HG03520 (cell line): Measurements from ENCODE around the gene SFMBT2.

ENCODE experiments used
- ATAC-seq: cut with Tn5 transposase; IDR thresholded peaks from one replicate; pipeline ENCODE4 v1.9.1; 2021; ENCODE audit warnings: mild to moderate bottlenecking, moderate library complexity; ENCODE audit not compliant: unreplicated experiment

Gene SFMBT2

GRCh38 chr10:7410862-7411670, at the start of gene SFMBT2:
Gene SFMBT2 (minus strand): TSS chr10:7411034. CDS start chr10:7381898, 29,136 bp downstream.
- peak; percentile 29 for ATAC-seq

DNA sequence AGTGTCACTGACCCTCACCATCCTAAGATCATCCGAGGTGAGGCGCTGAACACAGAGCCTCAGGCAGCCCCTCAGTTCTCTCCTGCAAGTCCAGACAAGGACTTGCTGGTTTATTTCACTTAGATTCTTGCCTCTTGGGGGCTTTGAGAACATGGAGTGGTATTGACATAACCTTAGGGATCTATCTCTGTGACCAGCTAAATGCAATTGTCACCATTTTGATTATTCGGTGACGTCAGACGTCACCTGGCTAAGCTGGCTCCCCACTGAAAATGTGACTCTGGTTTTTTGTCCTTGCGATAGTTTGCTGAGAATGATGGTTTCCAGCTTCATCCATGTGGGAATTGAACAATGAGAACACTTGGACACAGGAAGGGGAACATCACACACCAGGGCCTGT, 49.2 kb upstream of the SFMBT2 start:
- ATAC-seq: no peak

GRCh38 chr10:7458556-7458955, 47.7 kb upstream of the SFMBT2 start:
- ATAC-seq: no peak

GRCh38 chr10:7457478-7458316, 46.9 kb upstream of the SFMBT2 start:
- ATAC-seq: peak; percentile 73

GRCh38 chr10:7449063-7449695, 38.3 kb upstream of the SFMBT2 start:
- ATAC-seq: no peak

DNA sequence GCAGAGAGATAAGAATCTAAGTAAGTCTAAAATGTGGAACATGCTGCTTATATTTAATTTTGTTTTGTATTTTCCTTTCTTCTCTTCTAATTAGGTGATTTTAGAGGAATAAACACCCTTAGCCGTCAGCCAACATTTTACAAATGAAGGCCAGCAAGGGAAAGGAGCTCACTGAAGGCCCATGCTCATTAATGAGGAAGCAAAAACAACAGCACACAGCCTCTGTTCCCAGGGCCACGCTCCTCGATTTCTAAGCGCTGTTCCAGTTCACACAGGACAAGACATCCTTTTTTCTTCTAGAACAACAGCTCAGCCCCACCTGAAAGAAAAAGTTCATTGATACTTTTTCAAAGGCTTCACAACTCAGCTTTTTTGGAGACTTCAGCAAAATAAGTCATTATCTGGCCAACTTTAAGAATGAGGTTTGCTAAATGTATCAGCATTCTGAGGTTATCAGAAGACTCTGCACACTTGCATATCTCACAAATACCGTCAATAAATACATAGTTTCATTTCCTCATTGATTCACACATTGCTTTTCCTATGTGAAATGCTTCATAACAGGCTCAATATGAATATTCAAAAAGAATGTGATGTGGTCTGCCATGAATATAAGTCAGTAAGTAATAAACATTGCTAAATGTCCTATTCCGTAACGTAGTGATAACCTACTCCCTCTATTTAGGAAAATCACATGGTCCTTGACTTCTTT, 34.8 kb upstream of the SFMBT2 start:
- peak; percentile 70 for ATAC-seq

GRCh38 chr10:7444551-7445121, 33.8 kb upstream of the SFMBT2 start:
- no peak for ATAC-seq

DNA sequence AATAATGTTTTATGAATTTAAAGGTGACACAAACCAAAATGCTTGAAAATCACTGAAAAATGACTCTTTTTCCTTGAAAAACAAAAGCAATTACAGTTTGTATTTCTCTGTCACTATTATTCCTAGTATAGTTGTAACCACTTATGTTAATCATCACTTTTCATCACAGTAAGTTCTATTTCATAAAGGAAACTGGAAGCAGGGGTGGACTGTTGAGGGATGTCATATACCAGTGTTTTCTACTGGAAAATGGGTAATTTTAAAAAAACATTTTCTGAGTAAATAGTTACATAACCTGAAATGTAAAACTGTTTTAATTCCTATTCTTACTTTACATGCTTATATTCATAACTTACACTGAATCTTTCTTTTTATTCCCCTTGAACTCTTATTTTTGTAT, 32.2 kb upstream of the SFMBT2 start:
- no peak for ATAC-seq

DNA sequence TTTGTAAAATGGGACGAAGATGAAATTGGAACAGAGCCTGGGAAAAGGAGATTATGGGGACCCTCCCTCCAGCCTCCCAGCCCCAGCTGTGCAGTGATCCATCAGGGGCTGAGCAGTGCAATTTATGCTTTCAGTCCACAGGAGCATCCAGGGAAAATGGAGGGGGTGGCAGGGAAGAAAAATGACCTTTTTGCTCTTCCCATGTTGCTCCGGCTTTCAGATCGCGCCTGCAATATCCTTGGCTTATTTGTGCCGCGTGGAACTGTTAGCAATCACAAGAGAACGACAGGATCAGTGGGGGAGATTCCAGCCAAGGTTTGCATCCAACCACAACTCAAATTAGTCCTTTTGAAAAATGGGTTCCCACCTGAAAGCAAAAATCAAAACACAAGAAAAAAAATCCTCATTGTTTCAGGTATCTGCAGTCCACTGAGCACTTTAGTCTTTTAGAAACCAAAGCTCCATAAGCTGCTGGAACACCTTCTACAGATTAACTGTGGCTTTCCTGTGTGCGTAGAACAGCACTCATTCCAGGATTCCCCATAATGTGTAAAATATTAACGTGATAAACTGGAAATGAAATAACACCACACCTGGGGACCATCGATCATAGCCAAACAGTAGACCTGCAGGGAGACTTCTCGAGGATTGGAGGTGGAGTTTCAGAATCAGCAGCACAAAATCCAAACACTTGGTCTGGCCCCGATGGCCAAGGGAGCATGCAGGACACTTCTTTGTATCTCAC, 30.7 kb upstream of the SFMBT2 start:
- no peak for ATAC-seq

DNA sequence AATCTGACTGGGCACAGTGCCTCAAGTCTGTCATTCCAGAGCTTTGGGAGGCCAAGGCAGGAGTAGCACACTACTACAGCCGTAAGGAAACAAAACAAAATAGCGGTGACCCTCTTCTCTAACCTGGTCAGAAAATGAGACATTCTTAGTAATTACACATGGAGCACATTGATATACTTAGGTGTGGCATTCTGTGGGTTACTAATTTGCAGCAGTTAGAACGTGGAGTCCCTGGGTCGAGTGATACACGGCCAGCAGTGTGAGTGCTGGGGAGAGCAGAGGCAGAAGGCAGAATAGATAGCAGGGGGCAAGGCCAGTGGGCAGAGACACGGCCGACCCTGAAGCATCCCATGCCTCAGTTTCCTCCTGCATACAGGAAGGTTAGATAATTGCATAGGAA, 28.9 kb upstream of the SFMBT2 start:
- no peak for ATAC-seq

DNA sequence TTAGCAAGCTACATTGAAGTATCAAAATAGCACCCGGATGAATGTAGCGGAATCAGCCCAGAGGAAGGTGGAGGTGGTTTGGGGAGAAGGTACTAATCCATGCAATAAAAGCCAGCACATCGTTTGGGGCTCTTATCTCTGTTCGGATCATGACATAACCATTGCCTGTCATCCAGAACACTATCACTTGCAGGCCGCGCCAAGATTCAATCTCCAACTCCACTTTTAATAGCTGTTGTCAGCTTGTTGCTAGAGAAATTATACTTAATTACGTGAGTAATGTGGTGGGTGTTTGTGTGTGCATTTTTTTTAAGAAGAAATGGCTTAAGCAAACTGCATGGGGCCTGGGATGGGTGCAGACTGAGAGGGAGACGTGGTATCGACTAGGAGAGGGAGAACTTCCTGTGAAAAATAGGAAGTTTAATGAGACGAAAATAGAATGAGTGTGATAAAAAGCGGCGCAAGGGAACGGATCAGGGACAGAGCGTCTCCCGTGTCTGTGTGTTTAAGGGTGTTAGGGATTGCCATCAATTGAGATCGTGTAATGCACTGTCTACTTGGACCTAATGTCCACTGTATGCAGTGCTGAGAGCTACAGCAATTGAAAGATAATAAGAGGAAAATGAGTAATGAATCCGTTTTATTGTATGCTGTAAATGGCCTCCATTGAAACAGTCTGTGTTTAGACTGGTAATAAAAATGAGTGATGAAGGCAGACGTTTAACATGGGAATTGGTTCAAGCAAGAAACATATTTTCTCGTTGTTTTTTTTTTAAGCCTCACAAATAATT, 27.6 kb upstream of the SFMBT2 start:
- ATAC-seq: no peak

- ATAC-seq: no peak
Measured at GRCh38 chr10:7436490-7437100, 25.8 kb upstream of the SFMBT2 start.

DNA sequence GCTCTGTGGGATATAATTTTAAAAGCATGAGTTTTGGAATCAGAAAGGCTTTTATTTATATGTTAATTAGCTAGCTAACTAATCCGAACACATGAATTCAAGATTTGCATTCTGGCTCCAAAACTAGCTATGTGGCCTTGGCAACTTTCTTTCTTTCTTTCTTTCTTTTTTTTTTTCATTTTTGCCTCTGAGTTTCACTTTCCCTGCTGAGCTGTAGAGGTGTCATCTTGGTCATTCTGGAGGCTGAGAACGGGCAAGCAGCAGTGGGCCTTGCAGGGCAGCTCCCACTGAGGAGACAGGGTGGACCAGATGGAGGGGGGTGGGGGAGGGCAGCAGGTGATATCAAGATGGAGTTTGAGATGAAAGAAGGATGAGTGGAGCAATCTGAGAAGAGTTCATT, 24.8 kb upstream of the SFMBT2 start:
- peak; percentile 51 for ATAC-seq

GRCh38 chr10:7434378-7434777, 23.5 kb upstream of the SFMBT2 start:
- no peak for ATAC-seq

- ATAC-seq: no peak
Measured at GRCh38 chr10:7433861-7434260, 23.0 kb upstream of the SFMBT2 start.

- ATAC-seq: no peak
Measured at GRCh38 chr10:7432884-7433726, 22.3 kb upstream of the SFMBT2 start.

DNA sequence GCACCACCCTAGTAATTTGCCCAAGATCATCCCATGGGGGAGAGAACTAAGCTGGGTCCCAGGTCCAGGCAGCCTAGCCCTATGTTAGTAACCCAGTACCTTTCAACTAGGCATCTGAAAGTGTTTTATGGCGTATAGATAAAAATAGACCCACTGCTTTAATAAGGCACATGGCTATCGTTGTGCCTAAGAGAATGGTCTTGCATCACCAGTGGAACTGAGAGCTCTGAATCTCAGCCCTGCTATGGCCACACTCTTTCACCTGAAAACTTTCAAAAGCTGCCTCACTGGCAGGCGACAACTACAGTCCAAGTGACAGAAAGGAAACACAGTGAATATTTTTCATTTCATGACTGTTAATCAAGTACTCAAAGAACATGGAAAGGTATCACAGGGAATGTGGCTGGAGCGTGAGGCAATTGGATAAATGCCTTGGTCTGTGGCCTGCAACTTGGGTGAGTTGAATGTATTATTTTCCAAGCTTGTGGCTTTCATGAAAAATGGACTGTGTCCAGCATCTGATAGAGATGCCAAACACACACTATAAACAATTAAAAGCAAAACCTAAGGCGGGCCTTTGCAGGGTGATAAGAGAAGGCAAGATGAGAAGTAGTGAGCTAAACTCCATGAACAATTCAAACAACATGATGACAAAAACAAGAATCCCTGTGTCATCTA, 18.0 kb upstream of the SFMBT2 start:
- no peak for ATAC-seq
